Thyroid gland (tissue), 4 donors: Measurements from ENCODE around the gene NAV2. TPM values are rescaled to one million over a fixed set of nuclear protein-coding genes. Genes with fewer than 3 reads are reported as not detected.
A peak's percentile ranks its signal among the peaks of the same experiment; 100 is the strongest.
"Not testable (repeated sequence)": the region's sequence is repeated elsewhere in the genome, so short reads cannot be mapped to it uniquely, and the experiment has no call there.

Source experiments
- DNase-seq, 2 donors: peaks; one replicate each; pipeline ENCODE4 v3.0.0-alpha.2; 2019
- H3K27ac ChIP-seq, 3 donors: fragments of 200-600 bp; sonication (generic); 1 replicate in 2 of 3; 2 replicates in 1 of 3; pipeline ENCODE4 v1.5.1; 2016 to 2019; ENCODE audit warnings: mild to moderate bottlenecking in 1 of 3, moderate library complexity in 1 of 3
- H3K27me3 ChIP-seq: fragments of 200-600 bp; sonication (generic); one replicate; pipeline ENCODE4 v1.5.1; 2019
- H3K36me3 ChIP-seq, 2 donors: fragments of 200-600 bp; sonication (generic); one replicate each; pipeline ENCODE4 v1.5.1; 2016 to 2019
- H3K4me1 ChIP-seq, 2 donors: fragments of 200-600 bp; sonication (generic); one replicate each; pipeline ENCODE4 v1.5.1; 2017 to 2019
- H3K4me3 ChIP-seq, 3 donors: fragments of 200-600 bp; sonication (generic); replicated peaks in 1 of 3; 1 replicate in 2 of 3; 2 replicates in 1 of 3; pipeline ENCODE4 v1.5.1; 2016; ENCODE audit warnings: mild to moderate bottlenecking in 1 of 3
- H3K9me3 ChIP-seq: fragments of 200-600 bp; sonication (generic); one replicate; pipeline ENCODE4 v1.5.1; 2017
- POLR2A ChIP-seq, 2 donors: fragments of 450-650 bp; IDR thresholded peaks; one replicate each; pipeline ENCODE4 v1.6.1; 2017; ENCODE audit warnings: antibody characterized with exemption in 2 of 2, mild to moderate bottlenecking in 2 of 2, moderate library complexity in 1 of 2
- WGBS, 2 donors: methylation state at CpG; one replicate each; pipeline ENCODE4 v1.1.5; 2017; 5-methylcytosine and 5-hydroxymethylcytosine counted together
- intact Hi-C: fragments of 100-400 bp; cut with DNase I; formaldehyde crosslinking; loops from one replicate; pipeline ENCODE4 v1.15.1; 2023
- total RNA-seq, 4 donors: library from RNA; depleted of rRNA; stranded (reverse); fragments of >200 nt; gene quantifications; one replicate each; pipeline ENCODE4 v1.2.3, GENCODE V29; 2016
- TF ChIP-seq, protein P1 (sequence below), 6 experiments: fragments of 200-600 bp in 3 of 6; fragments of 450-650 bp in 3 of 6; sonication (generic) in 3 of 6; IDR thresholded peaks; one replicate each; pipeline ENCODE4 v1.5.1; 2016 to 2019; ENCODE audit warnings: antibody characterized with exemption in 6 of 6, mild to moderate bottlenecking in 2 of 6, inconsistent platforms in 1 of 6, moderate library complexity in 1 of 6

NAV2 gene
- total RNA-seq, 4 donors from 2014 or later, result 34.8 to 88.6 (median 54.5) TPM

DNA sequence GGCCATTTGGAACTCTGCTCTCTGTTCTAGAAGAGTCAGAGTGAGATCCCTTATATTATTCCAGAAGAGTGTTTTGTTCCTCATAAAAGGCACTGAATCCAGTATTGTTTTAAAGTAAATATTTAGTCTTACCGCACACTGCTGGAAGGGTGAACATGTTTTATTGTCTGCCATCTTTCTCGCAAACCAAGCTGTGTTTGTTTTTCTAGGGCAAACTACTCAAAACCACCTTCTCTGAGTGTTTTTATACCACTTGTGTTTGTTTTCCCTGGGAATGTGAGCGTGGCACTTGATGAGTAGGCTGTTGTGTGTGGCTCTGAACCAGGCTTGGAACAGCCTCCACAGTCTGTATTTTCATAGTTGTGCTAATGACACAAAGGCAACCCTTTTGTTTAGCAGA lies 357.8 kb downstream of the NAV2 start:
- Histone ChIP-seq H3K9me3 (no peaks in the 10 kb centered on the region), H3K36me3 (no peaks in the 10 kb centered on the region), H3K27me3 (no peaks in the 10 kb centered on the region), H3K4me3 (no peak overlapping the region), H3K4me1 (peaks cover 4 to 11% of the 10 kb centered on the region in 2 donors), H3K27ac (peak overlapping the region; percentile 67 to 88 (median 76))
- WGBS, 2 donors, result 25 to 39% methylated on average over 3 of the region's 3 CpGs
- no peak for TF ChIP-seq POLR2A (IDR thresholded peaks at IDR 0.05)
- TF ChIP-seq, protein P1, sequence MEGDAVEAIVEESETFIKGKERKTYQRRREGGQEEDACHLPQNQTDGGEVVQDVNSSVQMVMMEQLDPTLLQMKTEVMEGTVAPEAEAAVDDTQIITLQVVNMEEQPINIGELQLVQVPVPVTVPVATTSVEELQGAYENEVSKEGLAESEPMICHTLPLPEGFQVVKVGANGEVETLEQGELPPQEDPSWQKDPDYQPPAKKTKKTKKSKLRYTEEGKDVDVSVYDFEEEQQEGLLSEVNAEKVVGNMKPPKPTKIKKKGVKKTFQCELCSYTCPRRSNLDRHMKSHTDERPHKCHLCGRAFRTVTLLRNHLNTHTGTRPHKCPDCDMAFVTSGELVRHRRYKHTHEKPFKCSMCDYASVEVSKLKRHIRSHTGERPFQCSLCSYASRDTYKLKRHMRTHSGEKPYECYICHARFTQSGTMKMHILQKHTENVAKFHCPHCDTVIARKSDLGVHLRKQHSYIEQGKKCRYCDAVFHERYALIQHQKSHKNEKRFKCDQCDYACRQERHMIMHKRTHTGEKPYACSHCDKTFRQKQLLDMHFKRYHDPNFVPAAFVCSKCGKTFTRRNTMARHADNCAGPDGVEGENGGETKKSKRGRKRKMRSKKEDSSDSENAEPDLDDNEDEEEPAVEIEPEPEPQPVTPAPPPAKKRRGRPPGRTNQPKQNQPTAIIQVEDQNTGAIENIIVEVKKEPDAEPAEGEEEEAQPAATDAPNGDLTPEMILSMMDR (IDR thresholded peaks at IDR 0.05), result no peak
- intact Hi-C loops, result no loop called here
- peak; percentile 75 to 79 for DNase-seq

DNA sequence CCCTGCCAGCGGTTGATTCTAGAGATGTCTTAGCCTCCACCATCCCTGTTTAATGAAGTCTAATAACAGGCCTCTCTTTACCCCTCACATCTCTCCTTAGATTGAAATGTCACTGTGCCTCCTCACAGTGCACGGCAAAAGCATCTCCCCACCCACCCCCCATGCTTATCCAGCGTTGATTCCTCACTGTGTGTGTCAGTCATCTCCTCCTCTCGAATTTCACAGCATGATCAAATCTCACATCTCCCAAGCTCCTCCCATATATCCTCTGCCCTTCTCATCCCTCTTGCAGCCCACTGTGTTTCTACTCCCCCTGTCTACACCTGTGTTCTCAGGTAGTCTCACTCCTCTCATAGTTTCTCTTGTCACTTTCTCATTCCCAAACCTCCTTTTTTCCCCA lies 363.0 kb downstream of the NAV2 start:
- peaks cover 0 to 2% of the 10 kb centered on the region in 2 donors for H3K4me1 ChIP-seq
- no peaks in the 10 kb centered on the region for H3K9me3 ChIP-seq
- H3K27me3 ChIP-seq, result no peaks in the 10 kb centered on the region
- DNase-seq, result no peak
- H3K4me3 ChIP-seq, result no peak overlapping the region
- WGBS, 2 donors, result 86 to 89% methylated on average over 4 of the region's 4 CpGs
- peaks cover 18 to 21% of the 10 kb centered on the region in 2 donors for H3K36me3 ChIP-seq
- H3K27ac ChIP-seq, result no peak overlapping the region
- intact Hi-C loops, result no loop called here
- TF ChIP-seq POLR2A (IDR thresholded peaks at IDR 0.05), result no peak
- TF ChIP-seq, protein P1 (IDR thresholded peaks at IDR 0.05), result no peak

DNA sequence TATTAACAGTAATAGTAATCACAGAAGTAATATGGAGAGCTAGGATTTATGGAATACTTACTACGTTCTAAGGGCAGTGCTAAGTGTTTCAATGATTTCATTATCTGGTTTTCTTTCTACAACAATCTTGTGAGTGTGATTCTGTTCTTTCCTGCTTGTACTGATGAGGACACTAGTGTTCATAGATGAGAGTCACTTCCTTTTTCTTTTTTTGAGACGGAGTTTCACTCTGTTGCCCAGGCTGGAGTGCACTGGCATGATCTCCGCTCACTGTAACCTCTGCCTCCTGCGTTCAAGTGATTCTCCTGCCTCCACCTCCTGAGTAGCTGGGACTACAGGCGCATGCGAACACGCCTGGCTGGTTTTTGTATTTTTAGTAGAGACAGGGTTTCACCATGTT lies 366.2 kb downstream of the NAV2 start:
- H3K27ac ChIP-seq, result no peak overlapping the region
- no peaks in the 10 kb centered on the region for H3K4me1 ChIP-seq
- WGBS, 2 donors, result 90 to 91% methylated on average over 7 of the region's 7 CpGs
- H3K9me3 ChIP-seq, result no peaks in the 10 kb centered on the region
- DNase-seq, result no peak
- H3K4me3 ChIP-seq, result no peak overlapping the region
- peaks cover 34 to 36% of the 10 kb centered on the region in 2 donors for H3K36me3 ChIP-seq
- intact Hi-C loops, result no loop called here
- no peaks in the 10 kb centered on the region for H3K27me3 ChIP-seq
- TF ChIP-seq, protein P1 (IDR thresholded peaks at IDR 0.05), result no peak
- TF ChIP-seq POLR2A (IDR thresholded peaks at IDR 0.05), result no peak

DNA sequence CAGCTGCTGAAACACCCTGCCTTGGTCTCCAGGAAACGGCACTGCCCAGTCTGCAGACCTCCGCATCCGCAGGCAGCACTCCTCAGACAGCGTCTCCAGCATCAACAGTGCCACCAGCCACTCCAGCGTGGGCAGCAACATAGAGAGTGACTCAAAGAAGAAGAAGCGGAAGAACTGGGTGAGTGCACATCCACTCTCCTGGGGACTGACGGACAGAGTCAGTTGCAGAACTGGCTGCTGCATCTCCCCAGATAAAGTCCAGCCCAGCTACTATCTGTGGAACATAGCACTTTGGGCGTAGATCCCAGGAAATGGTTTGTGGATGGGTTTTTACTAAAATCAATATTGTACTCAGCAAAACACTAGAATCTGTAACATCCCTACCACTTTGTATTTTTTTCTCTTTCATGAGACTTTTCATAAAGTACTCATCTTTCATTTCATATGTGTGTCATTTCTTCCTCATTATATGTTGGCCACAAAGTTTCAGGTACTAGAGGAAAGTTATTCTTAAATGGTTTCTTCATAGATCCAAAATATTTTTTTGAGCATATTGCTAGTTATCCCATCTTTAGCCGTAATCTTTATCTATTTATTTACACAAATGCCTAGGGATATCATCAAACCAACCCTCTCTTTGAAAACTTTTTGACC lies 367.5 kb downstream of the NAV2 start:
- no peak overlapping the region for H3K27ac ChIP-seq
- H3K9me3 ChIP-seq, result no peaks in the 10 kb centered on the region
- H3K27me3 ChIP-seq, result no peaks in the 10 kb centered on the region
- peaks cover 0 to 3% of the 10 kb centered on the region in 2 donors for H3K4me1 ChIP-seq
- DNase-seq, result no peak
- WGBS, 2 donors, result 82 to 84% methylated on average over 8 of the region's 9 CpGs
- peaks cover 38 to 40% of the 10 kb centered on the region in 2 donors for H3K36me3 ChIP-seq
- intact Hi-C loops, result no loop called here
- TF ChIP-seq, protein P1 (IDR thresholded peaks at IDR 0.05), result no peak
- no peak for TF ChIP-seq POLR2A (IDR thresholded peaks at IDR 0.05)
- H3K4me3 ChIP-seq, result no peak overlapping the region

DNA sequence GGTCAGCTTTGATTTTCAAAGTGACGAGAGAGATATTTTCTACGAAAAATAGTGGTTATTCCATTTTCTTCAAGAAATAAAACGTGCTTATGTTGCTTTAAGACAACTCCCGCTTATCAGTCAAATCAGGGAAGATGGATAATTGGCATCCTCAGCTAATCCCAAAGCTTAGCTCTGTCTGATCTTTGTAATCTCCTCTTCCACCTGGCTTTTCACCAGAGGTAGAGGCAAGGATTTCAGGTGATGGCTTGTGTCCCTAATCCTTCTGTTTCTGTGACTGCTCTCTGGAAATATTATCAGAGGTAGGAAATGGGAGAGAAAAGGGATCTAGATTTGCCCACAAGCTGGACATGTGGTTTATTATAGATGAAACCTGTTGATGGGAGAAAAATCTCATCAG lies 368.7 kb downstream of the NAV2 start:
- WGBS, 2 donors, result 89 to 91% methylated on average over 4 of the region's 4 CpGs
- H3K4me1 ChIP-seq, result peaks cover under 1 to 3% of the 10 kb centered on the region in 2 donors
- DNase-seq, result no peak
- H3K9me3 ChIP-seq, result no peaks in the 10 kb centered on the region
- TF ChIP-seq, protein P1 (IDR thresholded peaks at IDR 0.05), result no peak
- no peak for TF ChIP-seq POLR2A (IDR thresholded peaks at IDR 0.05)
- H3K36me3 ChIP-seq, result peaks cover 38 to 40% of the 10 kb centered on the region in 2 donors
- no peaks in the 10 kb centered on the region for H3K27me3 ChIP-seq
- H3K4me3 ChIP-seq, result no peak overlapping the region
- H3K27ac ChIP-seq, result no peak overlapping the region
- intact Hi-C loops, result no loop called here

DNA sequence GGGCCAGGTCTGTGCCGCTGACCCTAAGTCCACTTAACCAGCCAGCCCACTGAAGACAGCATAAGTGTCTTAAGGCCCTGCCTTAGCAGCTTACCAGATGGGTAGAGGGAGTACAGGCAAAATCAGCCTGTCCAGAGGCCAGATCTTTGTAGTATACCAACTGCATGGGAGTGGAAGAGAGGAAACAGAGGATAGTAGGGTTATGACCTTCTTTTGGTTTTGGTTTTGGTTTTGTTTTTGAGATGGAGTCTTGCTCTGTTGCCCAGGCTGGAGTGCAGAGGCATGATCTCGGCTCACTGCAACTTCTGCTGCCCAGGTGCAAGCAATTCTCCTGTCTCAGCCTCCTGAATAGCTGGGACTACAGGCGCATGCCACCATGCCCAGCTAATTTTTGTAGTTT lies 371.2 kb downstream of the NAV2 start:
- Histone ChIP-seq H3K36me3 (peaks cover 30% of the 10 kb centered on the region in 2 donors), H3K4me1 (peaks cover 13 to 23% of the 10 kb centered on the region in 2 donors), H3K27ac (peak overlapping the region in 1 of 3 donors; percentile 28)
- H3K4me3 ChIP-seq, H3K27me3 ChIP-seq, H3K9me3 ChIP-seq, DNase-seq, intact Hi-C loops: not testable (repeated sequence)
- WGBS, 2 donors, result 95 to 97% methylated on average over 3 of the region's 3 CpGs
